Non-pigmented ciliary epithelial cell (primary cell): ENCODE data around the gene CARMIL1.

ENCODE experiments used
- DNase-seq: peaks from one replicate; pipeline ENCODE4 v3.0.0-alpha.2; 2010; ENCODE audit warnings: low read depth

CARMIL1 gene

GRCh38 chr6:25311331-25311840 lies 32.2 kb downstream of the CARMIL1 start:
- DNase-seq = no peak

- DNase-seq = no peak
Measured at GRCh38 chr6:25312034-25312620, 33.0 kb downstream of the CARMIL1 start.

GRCh38 chr6:25312703-25313102 lies 33.5 kb downstream of the CARMIL1 start:
- DNase-seq = no peak

- no peak for DNase-seq
Measured at GRCh38 chr6:25314509-25315175, 35.5 kb downstream of the CARMIL1 start.

GRCh38 chr6:25315194-25316177 lies 36.3 kb downstream of the CARMIL1 start:
- no peak for DNase-seq

GRCh38 chr6:25316626-25317025 lies 37.5 kb downstream of the CARMIL1 start:
- DNase-seq = no peak

- no peak for DNase-seq
Measured at GRCh38 chr6:25318589-25318988, 39.4 kb downstream of the CARMIL1 start.

GRCh38 chr6:25320459-25320858 lies 41.3 kb downstream of the CARMIL1 start:
- no peak for DNase-seq

- DNase-seq = no peak
Measured at GRCh38 chr6:25322692-25323091, 43.5 kb downstream of the CARMIL1 start.

- no peak for DNase-seq
Measured at GRCh38 chr6:25324066-25324762, 45.0 kb downstream of the CARMIL1 start.

- DNase-seq = no peak
Measured at GRCh38 chr6:25326126-25326525, 47.0 kb downstream of the CARMIL1 start.

- DNase-seq = no peak
Measured at GRCh38 chr6:25326960-25327359, 47.8 kb downstream of the CARMIL1 start.

- DNase-seq = no peak
Measured at GRCh38 chr6:25327432-25327831, 48.3 kb downstream of the CARMIL1 start.

- DNase-seq = no peak
Measured at GRCh38 chr6:25329161-25329817, 50.1 kb downstream of the CARMIL1 start.

- DNase-seq = no peak
Measured at GRCh38 chr6:25329982-25330381, 50.8 kb downstream of the CARMIL1 start.

- no peak for DNase-seq
Measured at GRCh38 chr6:25330796-25331685, 51.9 kb downstream of the CARMIL1 start.

- no peak for DNase-seq
Measured at GRCh38 chr6:25332165-25332564, 53.0 kb downstream of the CARMIL1 start.

GRCh38 chr6:25332655-25333071 lies 53.5 kb downstream of the CARMIL1 start:
- DNase-seq = no peak

GRCh38 chr6:25333471-25333870 lies 54.3 kb downstream of the CARMIL1 start:
- no peak for DNase-seq

GRCh38 chr6:25334793-25335192 lies 55.6 kb downstream of the CARMIL1 start:
- no peak for DNase-seq
